T follicular helper cell (primary cell): ENCODE measurements around the gene CLPSL1.

ENCODE experiments used
- DNase-seq: peaks from one replicate; pipeline ENCODE4 v3.0.0-alpha.2; 2020; ENCODE audit warnings: low read depth

Gene CLPSL1

GRCh38 chr6:35797837-35798526 is 17.2 kb downstream of the CLPSL1 start:
- no peak for DNase-seq

- DNase-seq, result no peak
These were observed 17.9 kb downstream of the CLPSL1 start for GRCh38 chr6:35798706-35799105.

- no peak for DNase-seq
These were observed 20.3 kb downstream of the CLPSL1 start for GRCh38 chr6:35801148-35801547.

- peak; percentile 15 for DNase-seq
These were observed 24.3 kb downstream of the CLPSL1 start, which contains the start of gene LHFPL5 for GRCh38 chr6:35804996-35805736. Gene LHFPL5, plus strand, starts transcription at chr6:35805352. Its CDS starts 319 bp downstream, at chr6:35805671.

GRCh38 chr6:35808688-35809087 is 27.9 kb downstream of the CLPSL1 start:
- DNase-seq, result no peak

GRCh38 chr6:35809809-35810208 is 29.0 kb downstream of the CLPSL1 start:
- no peak for DNase-seq

- no peak for DNase-seq
These were observed 30.3 kb downstream of the CLPSL1 start for GRCh38 chr6:35810971-35811698.

- DNase-seq, result no peak
These were observed 30.8 kb downstream of the CLPSL1 start for GRCh38 chr6:35811699-35811995.

GRCh38 chr6:35817515-35817914 is 36.7 kb downstream of the CLPSL1 start:
- no peak for DNase-seq

GRCh38 chr6:35823601-35824000 is 42.8 kb downstream of the CLPSL1 start:
- DNase-seq, result no peak

GRCh38 chr6:35824552-35825192 is 43.9 kb downstream of the CLPSL1 start:
- no peak for DNase-seq

GRCh38 chr6:35829306-35829705 is 48.5 kb downstream of the CLPSL1 start:
- DNase-seq, result no peak

GRCh38 chr6:35831257-35832007 is 50.6 kb downstream of the CLPSL1 start:
- no peak for DNase-seq

GRCh38 chr6:35833536-35833935 is 52.7 kb downstream of the CLPSL1 start:
- DNase-seq, result no peak
